ENCODE data around the gene MAP1LC3B2.

Gene MAP1LC3B2

DNA sequence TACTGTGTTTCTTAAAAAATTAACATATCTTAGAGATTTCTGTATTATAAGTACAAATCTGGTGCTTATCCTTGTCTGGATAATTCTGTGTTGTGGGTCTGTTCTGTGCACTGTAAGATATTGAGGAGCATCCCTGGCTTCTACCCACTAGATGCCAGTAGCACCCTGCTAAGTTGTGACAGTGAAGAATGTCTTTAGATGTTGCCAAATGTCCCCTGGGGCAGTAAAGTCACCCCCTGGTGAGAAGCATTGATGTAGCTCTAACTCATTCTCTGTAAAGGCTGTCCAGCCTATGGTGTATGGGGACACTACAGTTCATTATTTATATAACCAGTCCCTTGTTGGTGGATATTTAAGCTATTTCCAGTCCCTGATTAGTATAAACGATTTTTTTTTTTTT, 31.4 kb downstream of the MAP1LC3B2 start:
- no peak overlapping the region for H3K4me3 ChIP-seq (ENCODE audit: control insufficient read depth, low read depth, low read length)
- DNase-seq (ENCODE audit: low read depth) = no peak
- TF ChIP-seq, protein P1, sequence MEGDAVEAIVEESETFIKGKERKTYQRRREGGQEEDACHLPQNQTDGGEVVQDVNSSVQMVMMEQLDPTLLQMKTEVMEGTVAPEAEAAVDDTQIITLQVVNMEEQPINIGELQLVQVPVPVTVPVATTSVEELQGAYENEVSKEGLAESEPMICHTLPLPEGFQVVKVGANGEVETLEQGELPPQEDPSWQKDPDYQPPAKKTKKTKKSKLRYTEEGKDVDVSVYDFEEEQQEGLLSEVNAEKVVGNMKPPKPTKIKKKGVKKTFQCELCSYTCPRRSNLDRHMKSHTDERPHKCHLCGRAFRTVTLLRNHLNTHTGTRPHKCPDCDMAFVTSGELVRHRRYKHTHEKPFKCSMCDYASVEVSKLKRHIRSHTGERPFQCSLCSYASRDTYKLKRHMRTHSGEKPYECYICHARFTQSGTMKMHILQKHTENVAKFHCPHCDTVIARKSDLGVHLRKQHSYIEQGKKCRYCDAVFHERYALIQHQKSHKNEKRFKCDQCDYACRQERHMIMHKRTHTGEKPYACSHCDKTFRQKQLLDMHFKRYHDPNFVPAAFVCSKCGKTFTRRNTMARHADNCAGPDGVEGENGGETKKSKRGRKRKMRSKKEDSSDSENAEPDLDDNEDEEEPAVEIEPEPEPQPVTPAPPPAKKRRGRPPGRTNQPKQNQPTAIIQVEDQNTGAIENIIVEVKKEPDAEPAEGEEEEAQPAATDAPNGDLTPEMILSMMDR (IDR thresholded peaks at IDR 0.05; ENCODE audit: control insufficient read depth, insufficient read depth, low read depth, low read length, missing control alignments) = no peak

GRCh38 chr12:116591855-116592637, 32.9 kb downstream of the MAP1LC3B2 start:
- no peak overlapping the region for H3K4me3 ChIP-seq (ENCODE audit: control insufficient read depth, low read depth, low read length)
- DNase-seq (ENCODE audit: low read depth) = no peak
- TF ChIP-seq, protein P1 (IDR thresholded peaks at IDR 0.05; ENCODE audit: control insufficient read depth, insufficient read depth, low read depth, low read length, missing control alignments) = no peak

GRCh38 chr12:116592731-116593130, 33.5 kb downstream of the MAP1LC3B2 start:
- H3K4me3 ChIP-seq (ENCODE audit: control insufficient read depth, low read depth, low read length) = no peak overlapping the region
- DNase-seq (ENCODE audit: low read depth) = peak; percentile 61
- TF ChIP-seq, protein P1 (IDR thresholded peaks at IDR 0.05; ENCODE audit: control insufficient read depth, insufficient read depth, low read depth, low read length, missing control alignments) = no peak

DNA sequence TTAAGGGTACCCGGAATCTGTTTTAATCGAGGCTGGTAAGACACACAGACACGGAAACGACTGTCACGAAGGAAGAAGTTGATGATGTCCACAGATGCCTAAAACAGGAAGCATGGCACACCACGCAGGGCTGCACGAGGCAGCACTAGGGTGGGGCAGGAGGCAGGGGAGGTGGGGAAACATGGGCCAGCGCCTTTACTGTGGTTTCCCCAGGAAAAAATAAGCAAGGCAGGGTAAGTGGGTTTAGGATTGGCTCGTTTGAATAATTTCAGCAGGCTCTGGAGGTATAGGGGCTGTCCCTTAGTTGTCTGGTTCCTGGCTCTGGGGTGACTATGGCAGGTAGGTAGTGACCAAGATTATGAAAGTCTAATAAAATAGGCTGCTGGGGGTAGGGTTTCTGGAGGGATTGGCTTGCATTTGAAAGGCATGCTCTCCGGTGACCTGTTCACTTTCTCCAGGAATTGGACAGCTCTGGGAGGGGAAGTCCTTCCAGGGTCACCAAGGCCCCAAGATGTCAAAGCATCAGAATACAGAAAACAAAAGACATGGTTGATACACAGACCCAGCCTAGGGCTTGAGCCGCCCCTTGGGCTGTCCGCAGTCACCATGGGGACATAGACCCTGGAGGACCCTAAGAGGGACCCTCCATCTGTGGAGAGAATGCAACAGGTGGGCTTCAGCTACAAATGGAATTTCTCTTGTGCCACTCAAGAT, 35.3 kb downstream of the MAP1LC3B2 start:
- TF ChIP-seq, protein P1 (IDR thresholded peaks at IDR 0.05; ENCODE audit: control insufficient read depth, insufficient read depth, low read depth, low read length, missing control alignments) = no peak
- no peak overlapping the region for H3K4me3 ChIP-seq (ENCODE audit: control insufficient read depth, low read depth, low read length)
- DNase-seq (ENCODE audit: low read depth) = no peak

DNA sequence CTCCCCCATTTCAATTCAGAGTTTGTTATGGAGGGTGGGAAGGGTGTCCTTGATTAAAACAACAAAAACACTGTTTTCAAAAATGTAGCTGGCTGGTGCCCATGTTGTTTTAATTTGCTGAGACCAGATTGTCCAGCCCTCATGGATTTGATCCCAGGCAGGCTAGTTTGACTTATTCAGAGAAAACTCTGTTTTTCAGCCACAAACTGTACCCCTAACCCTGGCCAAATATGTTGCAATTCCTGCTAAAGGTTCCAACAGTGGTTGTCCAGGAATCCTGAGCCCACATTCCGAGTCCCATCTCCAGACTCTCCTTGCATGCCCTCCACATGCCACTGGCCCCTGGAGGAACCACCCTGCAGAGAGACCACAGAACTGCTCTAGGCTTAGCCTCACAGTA, 36.0 kb downstream of the MAP1LC3B2 start:
- TF ChIP-seq, protein P1 (IDR thresholded peaks at IDR 0.05; ENCODE audit: control insufficient read depth, insufficient read depth, low read depth, low read length, missing control alignments) = no peak
- no peak overlapping the region for H3K4me3 ChIP-seq (ENCODE audit: control insufficient read depth, low read depth, low read length)
- peak; percentile 76 for DNase-seq (ENCODE audit: low read depth)

DNA sequence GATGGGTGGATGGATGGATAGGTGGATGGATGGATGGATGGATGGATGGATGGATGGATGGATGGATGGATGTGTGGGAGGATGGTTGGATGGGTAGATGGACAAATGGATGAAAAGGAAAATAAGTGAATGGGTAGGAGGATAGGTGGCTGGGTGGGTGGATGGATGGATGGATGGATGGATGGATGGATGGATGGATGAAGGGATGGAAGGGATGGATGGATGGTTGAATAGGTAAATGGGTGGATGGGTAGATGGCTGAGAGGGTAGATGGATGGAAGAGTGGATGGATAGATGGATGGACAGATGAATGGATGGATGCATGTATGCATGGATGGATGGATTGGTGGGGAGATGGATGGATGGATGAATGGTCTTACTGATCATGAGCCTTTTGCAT, 36.5 kb downstream of the MAP1LC3B2 start:
- TF ChIP-seq, protein P1 (IDR thresholded peaks at IDR 0.05; ENCODE audit: control insufficient read depth, insufficient read depth, low read depth, low read length, missing control alignments) = no peak
- no peak overlapping the region for H3K4me3 ChIP-seq (ENCODE audit: control insufficient read depth, low read depth, low read length)
- DNase-seq (ENCODE audit: low read depth) = no peak
